SK-N-SH treated with all-trans-retinoic acid at 6 μM for 48 hours (cell line): ENCODE results near the gene KIF6.

Experiments
- ATAC-seq: fragments of 200-7000 bp; cut with Tn5 transposase; 3 replicates; pipeline ENCODE4 v1.9.1; 2020; ENCODE audit warnings: mild to moderate bottlenecking, moderate library complexity
- ARNTL ChIP-seq: fragments of 450-650 bp; formaldehyde crosslinking; IDR thresholded peaks from 2 replicates; pipeline ENCODE4 v1.5.0; 2020; ENCODE audit warnings: low read depth, mild to moderate bottlenecking, moderate library complexity, borderline replicate concordance
- BACH2 ChIP-seq: fragments of 250-450 bp; sonication (Bioruptor Pico); IDR thresholded peaks from 2 replicates; pipeline ENCODE4 v1.9.0; 2021; ENCODE audit warnings: mild to moderate bottlenecking, borderline replicate concordance
- ESRRG ChIP-seq: fragments of 250-450 bp; sonication (Bioruptor Pico); IDR thresholded peaks from 2 replicates; pipeline ENCODE4 v1.6.1; 2021; ENCODE audit warnings: mild to moderate bottlenecking
- GLIS3 ChIP-seq: fragments of 250-450 bp; sonication (Bioruptor Pico); IDR thresholded peaks from 2 replicates; pipeline ENCODE4 v1.5.0; 2020; ENCODE audit warnings: mild to moderate bottlenecking, moderate library complexity
- OSR1 ChIP-seq: fragments of 250-450 bp; sonication (Bioruptor Pico); IDR thresholded peaks from 2 replicates; pipeline ENCODE4 v1.8.0; 2022; ENCODE audit warnings: moderate library complexity, mild to moderate bottlenecking, inconsistent platforms
- PPARA ChIP-seq: fragments of 250-450 bp; sonication (Bioruptor Pico); IDR thresholded peaks from 2 replicates; pipeline ENCODE4 v1.5.0; 2020; ENCODE audit warnings: mild to moderate bottlenecking, borderline replicate concordance
- RARB ChIP-seq: fragments of 250-450 bp; sonication (Bioruptor Pico); IDR thresholded peaks from 2 replicates; pipeline ENCODE4 v1.8.0; 2021; ENCODE audit warnings: mild to moderate bottlenecking, moderate library complexity
- SNAI2 ChIP-seq: fragments of 250-450 bp; sonication (Bioruptor Pico); IDR thresholded peaks from 2 replicates; pipeline ENCODE4 v1.5.0; 2020; ENCODE audit warnings: mild to moderate bottlenecking, moderate library complexity
- TCF4 ChIP-seq: fragments of 250-450 bp; sonication (Bioruptor Pico); IDR thresholded peaks from 2 replicates; pipeline ENCODE4 v1.8.0; 2021; ENCODE audit warnings: mild to moderate bottlenecking, moderate library complexity, borderline replicate concordance
- TOX ChIP-seq: fragments of 250-450 bp; sonication (Bioruptor Pico); IDR thresholded peaks from 2 replicates; pipeline ENCODE4 v1.8.0; 2021; ENCODE audit warnings: mild to moderate bottlenecking, moderate library complexity, borderline replicate concordance
- ZFP3 ChIP-seq: fragments of 250-450 bp; sonication (Bioruptor Pico); IDR thresholded peaks from 2 replicates; pipeline ENCODE4 v1.5.0; 2020; ENCODE audit warnings: mild to moderate bottlenecking, moderate library complexity
- ZNF565 ChIP-seq: fragments of 450-650 bp; formaldehyde crosslinking; conservative IDR thresholded peaks from 2 replicates; pipeline ENCODE4 v1.5.0; 2020; ENCODE audit warnings: low read depth, mild to moderate bottlenecking, moderate library complexity
- ZNF70 ChIP-seq: fragments of 450-650 bp; formaldehyde crosslinking; IDR thresholded peaks from 2 replicates; pipeline ENCODE4 v1.5.0; 2020; ENCODE audit warnings: mild to moderate bottlenecking, moderate library complexity
- TF ChIP-seq, protein P1 (sequence below): fragments of 250-450 bp; sonication (Bioruptor Pico); IDR thresholded peaks from 2 replicates; pipeline ENCODE4 v1.5.0; 2020; ENCODE audit warnings: mild to moderate bottlenecking, moderate library complexity
- TF ChIP-seq, protein P2 (sequence below): fragments of 250-450 bp; sonication (Bioruptor Pico); IDR thresholded peaks from 2 replicates; pipeline ENCODE4 v1.5.1; 2021; ENCODE audit warnings: mild to moderate bottlenecking, moderate library complexity
- TF ChIP-seq, protein P3 (sequence below): fragments of 250-450 bp; sonication (Bioruptor Pico); IDR thresholded peaks from 2 replicates; pipeline ENCODE4 v1.5.1; 2020; ENCODE audit warnings: low read depth, mild to moderate bottlenecking, moderate library complexity
- TF ChIP-seq, protein P4 (sequence below): fragments of 250-450 bp; sonication (Bioruptor Pico); IDR thresholded peaks from 2 replicates; pipeline ENCODE4 v1.8.0; 2021; ENCODE audit warnings: low read depth, mild to moderate bottlenecking, moderate library complexity, borderline replicate concordance

Gene KIF6

DNA sequence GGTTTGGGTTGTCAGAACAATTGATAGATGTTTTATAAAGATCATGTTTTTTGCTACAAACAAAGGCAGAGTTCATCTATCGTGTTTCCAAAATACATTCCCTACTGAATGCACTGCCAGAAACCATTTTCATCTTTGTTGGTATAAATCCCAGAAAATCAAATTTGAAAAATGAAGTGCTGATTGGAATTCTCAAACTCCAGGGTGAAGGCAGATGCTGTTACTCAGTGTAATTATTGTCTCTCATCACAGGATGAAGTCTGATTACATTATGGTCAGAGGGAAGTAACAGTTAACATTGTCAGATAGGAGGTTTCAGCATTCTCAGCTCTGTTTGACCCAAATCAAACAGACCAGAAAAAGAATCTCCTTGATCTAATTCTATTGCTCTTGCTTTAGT lies 204.3 kb downstream of the KIF6 start:
- ATAC-seq: no peak
- TF ChIP-seq, protein P1, sequence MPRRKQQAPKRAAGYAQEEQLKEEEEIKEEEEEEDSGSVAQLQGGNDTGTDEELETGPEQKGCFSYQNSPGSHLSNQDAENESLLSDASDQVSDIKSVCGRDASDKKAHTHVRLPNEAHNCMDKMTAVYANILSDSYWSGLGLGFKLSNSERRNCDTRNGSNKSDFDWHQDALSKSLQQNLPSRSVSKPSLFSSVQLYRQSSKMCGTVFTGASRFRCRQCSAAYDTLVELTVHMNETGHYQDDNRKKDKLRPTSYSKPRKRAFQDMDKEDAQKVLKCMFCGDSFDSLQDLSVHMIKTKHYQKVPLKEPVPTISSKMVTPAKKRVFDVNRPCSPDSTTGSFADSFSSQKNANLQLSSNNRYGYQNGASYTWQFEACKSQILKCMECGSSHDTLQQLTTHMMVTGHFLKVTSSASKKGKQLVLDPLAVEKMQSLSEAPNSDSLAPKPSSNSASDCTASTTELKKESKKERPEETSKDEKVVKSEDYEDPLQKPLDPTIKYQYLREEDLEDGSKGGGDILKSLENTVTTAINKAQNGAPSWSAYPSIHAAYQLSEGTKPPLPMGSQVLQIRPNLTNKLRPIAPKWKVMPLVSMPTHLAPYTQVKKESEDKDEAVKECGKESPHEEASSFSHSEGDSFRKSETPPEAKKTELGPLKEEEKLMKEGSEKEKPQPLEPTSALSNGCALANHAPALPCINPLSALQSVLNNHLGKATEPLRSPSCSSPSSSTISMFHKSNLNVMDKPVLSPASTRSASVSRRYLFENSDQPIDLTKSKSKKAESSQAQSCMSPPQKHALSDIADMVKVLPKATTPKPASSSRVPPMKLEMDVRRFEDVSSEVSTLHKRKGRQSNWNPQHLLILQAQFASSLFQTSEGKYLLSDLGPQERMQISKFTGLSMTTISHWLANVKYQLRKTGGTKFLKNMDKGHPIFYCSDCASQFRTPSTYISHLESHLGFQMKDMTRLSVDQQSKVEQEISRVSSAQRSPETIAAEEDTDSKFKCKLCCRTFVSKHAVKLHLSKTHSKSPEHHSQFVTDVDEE: no peak
- TF ChIP-seq PPARA (CRISPR knock-in tag) (no peak), RARB (no peak), ZNF70 (CRISPR knock-in tag) (no peak), BACH2 (no peak), GLIS3 (CRISPR knock-in tag) (no peak), ZFP3 (CRISPR knock-in tag) (no peak), OSR1 (CRISPR knock-in tag) (no peak)
- TF ChIP-seq, protein P2, sequence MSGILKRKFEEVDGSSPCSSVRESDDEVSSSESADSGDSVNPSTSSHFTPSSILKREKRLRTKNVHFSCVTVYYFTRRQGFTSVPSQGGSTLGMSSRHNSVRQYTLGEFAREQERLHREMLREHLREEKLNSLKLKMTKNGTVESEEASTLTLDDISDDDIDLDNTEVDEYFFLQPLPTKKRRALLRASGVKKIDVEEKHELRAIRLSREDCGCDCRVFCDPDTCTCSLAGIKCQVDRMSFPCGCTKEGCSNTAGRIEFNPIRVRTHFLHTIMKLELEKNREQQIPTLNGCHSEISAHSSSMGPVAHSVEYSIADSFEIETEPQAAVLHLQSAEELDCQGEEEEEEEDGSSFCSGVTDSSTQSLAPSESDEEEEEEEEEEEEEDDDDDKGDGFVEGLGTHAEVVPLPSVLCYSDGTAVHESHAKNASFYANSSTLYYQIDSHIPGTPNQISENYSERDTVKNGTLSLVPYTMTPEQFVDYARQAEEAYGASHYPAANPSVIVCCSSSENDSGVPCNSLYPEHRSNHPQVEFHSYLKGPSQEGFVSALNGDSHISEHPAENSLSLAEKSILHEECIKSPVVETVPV: no peak
- TF ChIP-seq, protein P3, sequence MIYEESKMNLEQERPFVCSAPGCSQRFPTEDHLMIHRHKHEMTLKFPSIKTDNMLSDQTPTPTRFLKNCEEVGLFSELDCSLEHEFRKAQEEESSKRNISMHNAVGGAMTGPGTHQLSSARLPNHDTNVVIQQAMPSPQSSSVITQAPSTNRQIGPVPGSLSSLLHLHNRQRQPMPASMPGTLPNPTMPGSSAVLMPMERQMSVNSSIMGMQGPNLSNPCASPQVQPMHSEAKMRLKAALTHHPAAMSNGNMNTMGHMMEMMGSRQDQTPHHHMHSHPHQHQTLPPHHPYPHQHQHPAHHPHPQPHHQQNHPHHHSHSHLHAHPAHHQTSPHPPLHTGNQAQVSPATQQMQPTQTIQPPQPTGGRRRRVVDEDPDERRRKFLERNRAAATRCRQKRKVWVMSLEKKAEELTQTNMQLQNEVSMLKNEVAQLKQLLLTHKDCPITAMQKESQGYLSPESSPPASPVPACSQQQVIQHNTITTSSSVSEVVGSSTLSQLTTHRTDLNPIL (CRISPR knock-in tag): no peak

DNA sequence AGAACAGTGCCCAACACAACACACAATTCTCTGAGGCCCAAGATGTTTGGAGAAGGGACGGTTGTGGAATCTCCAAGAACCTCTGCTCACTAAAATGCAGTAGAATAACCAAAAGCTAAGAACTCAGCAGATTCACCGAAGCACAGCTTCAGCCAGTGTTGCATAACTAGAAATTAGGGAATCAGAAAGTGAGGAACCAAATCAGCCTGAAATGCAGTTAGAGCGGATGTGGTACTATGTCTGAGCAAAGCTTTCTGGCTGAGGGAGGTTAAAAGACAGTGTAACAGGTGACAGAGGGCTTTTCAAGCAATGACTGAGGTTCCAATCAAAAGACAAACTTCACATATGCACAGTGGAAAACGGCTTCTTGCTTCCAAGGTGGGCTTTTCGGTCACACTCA lies 204.8 kb downstream of the KIF6 start:
- no peak for ATAC-seq
- TF ChIP-seq ARNTL (no peak), TOX (CRISPR knock-in tag) (no peak), GLIS3 (CRISPR knock-in tag) (no peak), ZNF70 (CRISPR knock-in tag) (no peak), ZNF565 (no peak), TCF4 (CRISPR knock-in tag) (no peak), ESRRG (CRISPR knock-in tag) (no peak)
- TF ChIP-seq, protein P1: no peak
- TF ChIP-seq, protein P4, sequence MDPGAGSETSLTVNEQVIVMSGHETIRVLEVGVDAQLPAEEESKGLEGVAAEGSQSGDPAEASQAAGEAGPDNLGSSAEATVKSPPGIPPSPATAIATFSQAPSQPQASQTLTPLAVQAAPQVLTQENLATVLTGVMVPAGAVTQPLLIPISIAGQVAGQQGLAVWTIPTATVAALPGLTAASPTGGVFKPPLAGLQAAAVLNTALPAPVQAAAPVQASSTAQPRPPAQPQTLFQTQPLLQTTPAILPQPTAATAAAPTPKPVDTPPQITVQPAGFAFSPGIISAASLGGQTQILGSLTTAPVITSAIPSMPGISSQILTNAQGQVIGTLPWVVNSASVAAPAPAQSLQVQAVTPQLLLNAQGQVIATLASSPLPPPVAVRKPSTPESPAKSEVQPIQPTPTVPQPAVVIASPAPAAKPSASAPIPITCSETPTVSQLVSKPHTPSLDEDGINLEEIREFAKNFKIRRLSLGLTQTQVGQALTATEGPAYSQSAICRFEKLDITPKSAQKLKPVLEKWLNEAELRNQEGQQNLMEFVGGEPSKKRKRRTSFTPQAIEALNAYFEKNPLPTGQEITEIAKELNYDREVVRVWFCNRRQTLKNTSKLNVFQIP (CRISPR knock-in tag): no peak

DNA sequence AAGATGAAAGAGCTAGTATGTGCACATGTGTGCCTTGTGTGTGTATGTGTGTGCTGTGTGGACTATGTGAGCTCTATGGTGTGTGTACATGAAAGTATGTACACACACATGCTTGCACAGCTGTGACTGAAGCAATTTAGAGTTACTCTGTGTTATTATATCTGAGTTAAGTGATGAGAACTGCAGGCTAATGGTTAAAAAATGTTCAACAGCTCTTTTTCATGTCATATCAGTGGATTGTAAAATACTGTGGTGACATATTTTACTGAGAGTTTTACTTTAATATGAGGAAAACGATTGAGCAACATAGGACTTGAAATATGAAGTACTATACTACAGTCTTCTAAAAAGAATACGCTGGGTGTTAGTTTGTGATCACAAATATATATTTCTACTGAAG lies 207.0 kb downstream of the KIF6 start:
- ATAC-seq: no peak
- TF ChIP-seq, protein P1: no peak
- no peak for TF ChIP-seq ARNTL
- no peak for TF ChIP-seq BACH2
- TF ChIP-seq TOX (CRISPR knock-in tag): no peak
- no peak for TF ChIP-seq SNAI2 (CRISPR knock-in tag)
